Activated naive CD4-positive, alpha-beta T cell treated with anti-CD3 and anti-CD28 coated beads, Interleukin-2, amount 10 ng/mL, durations not matched to agents 7 days and 5 days (primary cell): ENCODE data around the gene ALDH16A1.
A peak's percentile ranks its signal among the peaks of the same experiment; 100 is the strongest.

Experiments used
- CTCF ChIA-PET: fragments of 350-600 bp; sonication (Branson Sonifier 250); formaldehyde crosslinking; loops from one replicate; lab custom pipeline; 2021; ENCODE audit warnings: antibody characterized with exemption; lab: Charles Lee
- DNase-seq: peaks from one replicate; pipeline ENCODE4 v3.0.0-alpha.2; 2020
- H3K27ac Mint-ChIP-seq: one replicate; pipeline ENCODE4 v1.8.0; 2021; ENCODE audit warnings: mild to moderate bottlenecking, moderate library complexity, mixed read lengths
- H3K27me3 Mint-ChIP-seq: one replicate; pipeline ENCODE4 v1.8.0; 2021; ENCODE audit warnings: mild to moderate bottlenecking, mixed read lengths
- H3K36me3 Mint-ChIP-seq: one replicate; pipeline ENCODE4 v1.8.0; 2021; ENCODE audit warnings: mixed read lengths
- H3K4me1 Mint-ChIP-seq: one replicate; pipeline ENCODE4 v1.8.0; 2021; ENCODE audit warnings: mixed read lengths
- H3K4me3 Mint-ChIP-seq: one replicate; pipeline ENCODE4 v1.8.0; 2021; ENCODE audit warnings: mild to moderate bottlenecking, moderate library complexity, mixed read lengths
- H3K9me3 Mint-ChIP-seq: one replicate; pipeline ENCODE4 v1.8.0; 2021; ENCODE audit warnings: mixed read lengths

The ALDH16A1 gene

DNA sequence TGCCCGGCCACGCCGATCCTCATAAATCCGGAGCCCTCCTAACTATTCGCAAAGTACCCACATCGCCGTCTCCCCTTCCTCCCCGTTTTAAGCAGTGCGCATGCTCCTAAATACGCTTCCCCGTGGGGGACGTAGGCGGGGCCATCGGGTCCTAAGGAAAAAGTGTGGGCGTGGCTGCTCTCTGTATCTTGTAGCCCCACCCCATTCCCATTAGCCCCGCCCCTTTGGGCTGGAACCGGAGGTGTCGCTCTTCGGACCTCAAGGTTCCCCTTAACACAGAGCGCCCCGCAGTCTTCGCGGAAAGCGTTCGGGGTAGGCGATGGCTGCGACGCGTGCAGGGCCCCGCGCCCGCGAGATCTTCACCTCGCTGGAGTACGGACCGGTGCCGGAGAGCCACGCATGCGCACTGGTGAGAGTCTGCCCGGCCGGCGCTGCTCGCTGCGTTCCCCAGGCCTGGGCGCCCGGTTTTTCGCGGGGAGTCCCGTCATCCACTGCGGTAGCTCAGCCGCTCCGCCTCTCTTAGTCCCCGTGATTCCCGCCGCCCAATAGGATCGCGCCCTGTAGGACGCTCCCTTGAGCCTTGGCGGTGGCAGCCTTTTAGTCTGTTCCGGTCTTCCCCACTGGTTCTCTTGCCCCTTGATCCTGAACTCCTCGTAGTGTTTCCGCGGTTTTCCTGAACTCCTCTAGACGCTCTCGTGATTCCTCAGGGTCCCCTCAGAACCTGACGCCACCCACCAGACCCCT lies at the start of gene ALDH16A1:
Gene ALDH16A1, plus strand, starts transcription at position 213 of the 744 bp plus-strand sequence. Its CDS starts 107 bp downstream, at position 320.
- DNase-seq, result peak; percentile 98
- peaks cover 47% of the 10 kb centered on the region for H3K36me3 Mint-ChIP-seq
- H3K4me1 Mint-ChIP-seq, result peaks cover 76% of the 10 kb centered on the region
- CTCF ChIA-PET, result interaction anchor here (1.9 to 5.1 kb wide), 3 partner anchors 17 to 23 kb away, joined by 8 to 33 read pairs (median 9); partner anchors contain the start of gene FLT3LG
- H3K27ac Mint-ChIP-seq, result peak within 1 kb of the TSS; percentile 99
- H3K4me3 Mint-ChIP-seq, result peak within 1 kb of the TSS; percentile 97
- H3K27me3 Mint-ChIP-seq, result no peaks in the 10 kb centered on the region
- H3K9me3 Mint-ChIP-seq, result no peaks in the 10 kb centered on the region

DNA sequence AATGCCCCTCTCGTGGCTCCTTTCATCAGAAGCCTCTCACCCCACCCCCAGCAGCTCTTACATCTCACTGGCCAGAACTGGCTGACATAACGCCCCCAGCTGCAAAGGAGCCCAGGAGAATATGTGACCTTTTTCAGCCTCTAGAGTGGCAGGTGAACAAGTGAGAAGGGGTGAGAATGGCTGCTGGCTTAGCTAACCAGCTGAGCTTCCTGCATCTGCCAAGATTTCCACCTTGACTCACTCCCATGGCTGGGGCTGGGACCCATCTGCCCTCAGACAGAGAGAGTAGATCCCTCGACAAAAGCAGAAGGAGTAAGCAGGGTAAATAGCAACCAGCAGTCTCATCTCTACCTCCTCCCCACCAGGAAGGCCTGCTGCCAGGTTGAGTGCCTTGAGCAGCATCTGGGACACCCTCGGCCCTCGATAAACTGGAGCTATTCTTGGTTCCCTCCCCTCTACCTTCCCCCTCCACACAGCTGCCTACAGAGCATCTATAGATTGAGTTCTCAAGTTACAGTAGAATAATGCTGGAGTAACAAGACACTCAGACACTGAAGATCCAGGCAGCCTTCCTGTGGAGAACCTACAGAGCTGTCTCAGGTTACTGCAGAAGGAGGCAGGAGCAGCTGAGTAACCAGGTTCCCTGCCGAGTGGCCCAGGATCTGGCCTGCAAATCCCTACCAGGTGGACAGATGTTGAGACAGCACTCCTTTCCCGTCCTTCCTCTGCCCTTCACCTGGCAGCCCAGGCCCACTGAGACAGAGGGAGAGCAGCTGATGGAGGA lies 49.4 kb upstream of the ALDH16A1 start:
- CTCF ChIA-PET, result interaction anchor here (0.6 to 1.4 kb wide), 6 partner anchors 8 to 205 kb away, joined by 3 to 8 read pairs (median 3); no protein-coding TSS in a partner anchor
- no peak overlapping the region for H3K27ac Mint-ChIP-seq
- H3K36me3 Mint-ChIP-seq, result no peaks in the 10 kb centered on the region
- no peak overlapping the region for H3K4me3 Mint-ChIP-seq
- no peak for DNase-seq
- no peaks in the 10 kb centered on the region for H3K9me3 Mint-ChIP-seq
- H3K4me1 Mint-ChIP-seq, result peaks cover 53% of the 10 kb centered on the region
- H3K27me3 Mint-ChIP-seq, result peaks cover 38% of the 10 kb centered on the region

- H3K36me3 Mint-ChIP-seq, result no peaks in the 10 kb centered on the region
- H3K9me3 Mint-ChIP-seq, result no peaks in the 10 kb centered on the region
- no peak overlapping the region for H3K27ac Mint-ChIP-seq
- peaks cover 20% of the 10 kb centered on the region for H3K27me3 Mint-ChIP-seq
- H3K4me1 Mint-ChIP-seq, result peaks cover 74% of the 10 kb centered on the region
- CTCF ChIA-PET, result interaction anchor here (0.6 to 1.7 kb wide), 5 partner anchors 13 to 66 kb away, joined by 3 to 6 read pairs (median 4); partner anchors contain the start of genes FLT3LG and PTH2
- DNase-seq, result no peak
- no peak overlapping the region for H3K4me3 Mint-ChIP-seq
These were observed 45.9 kb upstream of the ALDH16A1 start for GRCh38 chr19:49407079-49407478.

- Mint-ChIP-seq H3K9me3 (no peaks in the 10 kb centered on the region), H3K4me3 (no peak overlapping the region), H3K4me1 (peaks cover 79% of the 10 kb centered on the region), H3K27me3 (peaks cover 25% of the 10 kb centered on the region), H3K27ac (no peak overlapping the region), H3K36me3 (no peaks in the 10 kb centered on the region)
- CTCF ChIA-PET, result interaction anchor here (1.7 kb wide), 1 partner anchor 16 kb away, joined by 3 read pairs; no protein-coding TSS in a partner anchor
- no peak for DNase-seq
These were observed 45.5 kb upstream of the ALDH16A1 start for GRCh38 chr19:49407482-49408015.

DNA sequence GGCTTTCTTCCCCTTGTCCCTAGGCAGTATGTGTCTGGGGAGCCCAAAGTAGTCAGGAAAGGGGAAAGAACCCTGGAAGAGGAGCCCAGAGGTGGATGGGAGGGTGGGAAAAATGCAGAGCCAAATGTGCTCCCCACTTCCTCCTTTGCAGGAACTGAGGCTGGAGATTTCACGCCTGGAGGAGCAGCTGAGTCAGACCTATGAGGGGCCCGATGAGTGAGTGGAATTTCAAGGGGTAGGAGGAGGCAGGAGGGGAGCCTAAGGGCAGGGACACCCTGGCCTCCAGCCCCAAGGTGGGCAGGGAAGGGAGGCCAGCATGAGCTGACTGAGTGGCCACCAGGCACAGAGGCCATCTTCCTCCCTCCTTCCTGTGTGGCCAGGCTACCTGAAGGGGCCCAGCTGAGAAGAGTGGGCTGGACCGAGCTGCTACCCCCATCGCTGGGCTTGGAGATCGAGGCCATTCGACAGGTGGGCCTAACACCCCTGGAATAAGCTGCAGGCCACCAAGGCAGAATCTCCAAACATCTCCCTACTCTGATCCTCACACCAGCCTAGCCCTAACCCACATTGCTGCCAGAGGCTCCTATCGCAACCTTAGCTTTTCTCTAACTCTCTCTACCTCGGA lies 44.1 kb upstream of the ALDH16A1 start:
- Mint-ChIP-seq H3K27ac (peak overlapping the region; percentile 84), H3K36me3 (no peaks in the 10 kb centered on the region)
- CTCF ChIA-PET, result interaction anchor here (0.9 to 2.1 kb wide), 4 partner anchors 12 to 65 kb away, joined by 3 to 8 read pairs (median 6); no protein-coding TSS in a partner anchor

GRCh38 chr19:49409441-49410029 lies 43.5 kb upstream of the ALDH16A1 start:
- Mint-ChIP-seq H3K27me3 (peaks cover 26% of the 10 kb centered on the region), H3K4me3 (peak overlapping the region; percentile 50), H3K27ac (peak overlapping the region; percentile 84), H3K36me3 (no peaks in the 10 kb centered on the region), H3K4me1 (peaks cover 73% of the 10 kb centered on the region), H3K9me3 (no peaks in the 10 kb centered on the region)
- DNase-seq, result peak; percentile 57
- CTCF ChIA-PET, result interaction anchor here (0.6 to 2.1 kb wide), 6 partner anchors 9 to 64 kb away, joined by 3 to 8 read pairs (median 4); no protein-coding TSS in a partner anchor

More for the DNA sequence above, 44.1 kb upstream of the ALDH16A1 start:
- no peak for DNase-seq
- H3K27me3 Mint-ChIP-seq, result peaks cover 28% of the 10 kb centered on the region
- peaks cover 73% of the 10 kb centered on the region for H3K4me1 Mint-ChIP-seq
- no peaks in the 10 kb centered on the region for H3K9me3 Mint-ChIP-seq
- peak overlapping the region; percentile 50 for H3K4me3 Mint-ChIP-seq

DNA sequence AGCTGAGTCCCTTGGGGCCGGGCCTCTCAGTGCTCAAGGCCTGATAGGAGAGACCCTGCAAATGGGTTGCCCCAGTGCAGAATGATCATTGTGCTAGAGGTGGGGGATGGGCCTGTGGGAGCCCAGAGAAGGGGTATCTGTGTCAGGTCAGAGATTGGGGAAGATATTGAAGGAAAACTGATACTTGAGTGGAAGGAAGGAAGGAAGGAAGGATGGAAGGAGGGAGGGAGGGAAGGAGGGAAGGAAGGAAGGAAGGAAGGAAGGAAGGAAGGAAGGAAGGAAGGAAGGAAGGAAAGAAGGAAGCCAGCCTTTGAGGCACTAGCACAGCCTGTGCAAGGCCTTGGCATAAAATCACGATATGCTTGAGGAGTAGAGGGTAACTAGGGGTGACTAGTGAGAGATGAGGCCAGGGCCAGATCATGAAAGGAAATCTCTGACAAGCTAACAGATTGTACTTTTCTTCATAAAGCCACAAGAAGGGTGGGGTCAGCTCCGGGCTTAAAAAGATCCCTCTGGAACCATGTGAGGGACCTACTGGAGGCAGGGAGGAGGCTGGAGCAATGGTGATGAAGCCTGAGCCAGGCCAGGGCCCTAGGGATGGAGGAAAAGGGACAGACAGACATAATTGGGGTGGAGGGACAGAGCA lies 41.2 kb upstream of the ALDH16A1 start:
- no peak for DNase-seq

GRCh38 chr19:49413348-49413747 lies 39.7 kb upstream of the ALDH16A1 start:
- no peaks in the 10 kb centered on the region for H3K9me3 Mint-ChIP-seq
- H3K27ac Mint-ChIP-seq, result no peak overlapping the region
- DNase-seq, result no peak
- no peaks in the 10 kb centered on the region for H3K36me3 Mint-ChIP-seq
- H3K4me1 Mint-ChIP-seq, result peaks cover 47% of the 10 kb centered on the region
- no peak overlapping the region for H3K4me3 Mint-ChIP-seq
- H3K27me3 Mint-ChIP-seq, result peaks cover 56% of the 10 kb centered on the region
- CTCF ChIA-PET, result interaction anchor here (0.8 kb wide), 1 partner anchor 22 kb away, joined by 3 read pairs; no protein-coding TSS in a partner anchor

More for the DNA sequence above, 41.2 kb upstream of the ALDH16A1 start:
- peaks cover 44% of the 10 kb centered on the region for H3K27me3 Mint-ChIP-seq
- no peaks in the 10 kb centered on the region for H3K36me3 Mint-ChIP-seq
- H3K4me1 Mint-ChIP-seq, result peaks cover 63% of the 10 kb centered on the region
- H3K9me3 Mint-ChIP-seq, result no peaks in the 10 kb centered on the region
- CTCF ChIA-PET, result interaction anchor here (0.7 to 1.3 kb wide), 3 partner anchors 10 to 20 kb away, joined by 3 to 7 read pairs (median 3); partner anchors contain the start of gene GFY
- no peak overlapping the region for H3K4me3 Mint-ChIP-seq
- H3K27ac Mint-ChIP-seq, result no peak overlapping the region

GRCh38 chr19:49414256-49414655 lies 38.8 kb upstream of the ALDH16A1 start:
- Mint-ChIP-seq H3K4me1 (peaks cover 38% of the 10 kb centered on the region), H3K27ac (no peak overlapping the region), H3K36me3 (no peaks in the 10 kb centered on the region), H3K27me3 (peaks cover 65% of the 10 kb centered on the region), H3K9me3 (no peaks in the 10 kb centered on the region), H3K4me3 (no peak overlapping the region)
- DNase-seq, result no peak
- CTCF ChIA-PET, result no interaction called here

DNA sequence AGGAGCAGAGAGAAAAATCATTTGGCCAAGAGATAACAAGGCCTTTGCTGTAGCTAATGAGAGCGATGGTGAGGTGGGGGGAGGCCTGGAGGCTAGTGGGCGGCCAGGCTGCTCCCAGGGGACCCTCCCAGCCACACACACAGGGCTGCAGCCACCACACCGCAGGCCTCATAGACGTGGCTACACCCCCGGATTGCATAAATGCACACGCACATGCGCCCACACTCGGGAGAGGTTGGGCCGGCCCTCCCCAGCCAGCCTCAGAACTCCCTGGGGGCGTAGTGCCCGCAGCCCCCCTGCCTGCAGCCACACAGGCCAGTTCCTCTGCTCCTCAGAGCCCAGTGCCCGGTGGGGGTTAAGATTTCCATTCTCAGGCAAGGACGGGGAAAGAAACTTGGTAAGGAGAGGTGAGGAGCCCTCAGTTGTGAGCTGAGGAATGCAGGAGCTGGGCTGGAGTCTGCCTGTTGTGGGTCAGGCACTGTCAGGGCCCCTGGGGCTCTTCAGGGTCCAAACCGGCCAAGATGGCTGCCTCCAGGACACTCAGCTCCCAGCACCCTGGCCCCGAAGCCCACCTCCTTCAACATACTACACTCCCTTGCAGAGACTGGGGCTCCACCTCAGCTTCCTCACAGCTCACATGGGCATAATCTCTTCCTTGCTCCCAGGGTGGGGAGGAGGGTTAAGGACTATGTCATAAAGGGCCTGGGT lies 37.8 kb upstream of the ALDH16A1 start:
- DNase-seq, result no peak
- Mint-ChIP-seq H3K9me3 (no peaks in the 10 kb centered on the region), H3K36me3 (no peaks in the 10 kb centered on the region), H3K27ac (no peak overlapping the region), H3K27me3 (peaks cover 75% of the 10 kb centered on the region), H3K4me1 (peaks cover 28% of the 10 kb centered on the region), H3K4me3 (no peak overlapping the region)
- CTCF ChIA-PET, result interaction anchor here (1.4 kb wide), 1 partner anchor 24 kb away, joined by 5 read pairs; no protein-coding TSS in a partner anchor

DNA sequence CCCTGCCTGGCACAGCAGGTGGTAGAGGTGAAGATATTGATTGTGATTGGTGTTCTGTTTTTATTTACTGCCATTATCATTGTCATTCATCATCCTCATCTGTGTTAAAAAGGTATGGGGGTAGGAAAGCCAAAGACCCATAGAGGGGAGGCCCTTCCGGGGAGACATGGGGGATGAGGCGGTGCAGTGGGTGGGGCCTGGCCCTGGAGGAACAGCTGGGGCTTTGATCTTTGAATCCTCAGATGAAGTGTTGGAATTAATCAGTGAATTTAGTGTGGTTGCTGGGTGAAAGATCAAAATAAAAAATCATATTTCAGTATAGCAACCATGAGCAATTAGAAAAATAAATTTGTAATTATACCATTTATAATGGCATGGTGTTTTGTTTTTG lies 37.2 kb upstream of the ALDH16A1 start:
- Mint-ChIP-seq H3K9me3 (no peaks in the 10 kb centered on the region), H3K4me3 (no peak overlapping the region), H3K4me1 (peaks cover 28% of the 10 kb centered on the region), H3K36me3 (no peaks in the 10 kb centered on the region), H3K27me3 (peaks cover 81% of the 10 kb centered on the region), H3K27ac (no peak overlapping the region)
- CTCF ChIA-PET, result interaction anchor here (1.4 kb wide), 1 partner anchor 24 kb away, joined by 5 read pairs; no protein-coding TSS in a partner anchor
- DNase-seq, result no peak

DNA sequence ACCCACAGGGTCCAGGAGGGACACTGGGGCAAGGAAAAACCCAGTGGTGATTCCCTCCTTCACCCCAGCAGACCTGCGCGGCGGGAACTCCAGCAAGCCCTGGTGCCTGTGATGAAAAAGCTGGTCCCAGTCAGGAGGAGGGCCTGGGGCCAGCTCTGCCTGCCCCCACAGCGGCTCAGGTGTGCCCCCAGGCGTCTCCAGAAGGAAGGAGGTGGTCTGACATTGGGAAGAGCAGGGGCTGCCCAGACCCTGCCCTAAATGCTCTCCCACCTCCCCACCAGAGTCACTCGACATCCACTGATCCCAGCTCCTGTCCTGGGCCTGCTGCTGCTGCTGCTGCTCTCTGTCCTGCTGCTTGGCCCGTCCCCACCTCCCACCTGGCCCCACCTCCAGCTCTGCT lies 35.9 kb upstream of the ALDH16A1 start:
- Mint-ChIP-seq H3K36me3 (no peaks in the 10 kb centered on the region), H3K27ac (no peak overlapping the region), H3K4me1 (peaks cover 26% of the 10 kb centered on the region), H3K4me3 (no peak overlapping the region), H3K9me3 (no peaks in the 10 kb centered on the region), H3K27me3 (peaks cover 91% of the 10 kb centered on the region)
- CTCF ChIA-PET, result interaction anchor here (1.7 kb wide), 1 partner anchor 26 kb away, joined by 5 read pairs; no protein-coding TSS in a partner anchor
- no peak for DNase-seq
